K562 (cell line): Measurements from ENCODE around the gene E2F1. TPM values are rescaled to one million over a fixed set of nuclear protein-coding genes. Genes with fewer than 3 reads are reported as not detected.

Source experiments
- EP400 ChIP-seq: fragments of 450-650 bp; IDR thresholded peaks from 2 replicates; pipeline ENCODE4 v1.6.1; 2017; ENCODE audit warnings: antibody characterized with exemption, mild to moderate bottlenecking, moderate library complexity
- FOXK1 ChIP-seq: sonication (generic); formaldehyde crosslinking; IDR thresholded peaks from 2 replicates; pipeline ENCODE4 v1.8.0; 2022; ENCODE audit warnings: missing genetic modification reagents, mild to moderate bottlenecking, borderline replicate concordance
- GABPA ChIP-seq: fragments of 200-800 bp; sonication (Bioruptor generic); conservative IDR thresholded peaks from 2 replicates; pipeline ENCODE4 v1.6.1; 2016; ENCODE audit warnings: low read depth, missing genetic modification characterization, missing compliant biosample characterization
- NFYB ChIP-seq: IDR thresholded peaks from 2 replicates; pipeline ENCODE4 v1.6.1; 2011; ENCODE audit warnings: mild to moderate bottlenecking, moderate library complexity; ENCODE audit not compliant: insufficient read length; ENCODE audit errors: extremely low read depth
- NR3C1 ChIP-seq: sonication (generic); formaldehyde crosslinking; IDR thresholded peaks from 2 replicates; pipeline ENCODE4 v1.8.1; 2022; ENCODE audit warnings: missing genetic modification reagents
- PTBP1 ChIP-seq: fragments of 200-400 bp; formaldehyde crosslinking; IDR thresholded peaks from 2 replicates; pipeline ENCODE4 v1.6.1; 2017; ENCODE audit warnings: low read depth, low read length
- SIN3A ChIP-seq, 2 experiments: fragments of 150-350 bp in 1 of 2; IDR thresholded peaks; 2 replicates each; pipeline ENCODE4 v1.6.1; 2011 to 2016; ENCODE audit warnings: borderline replicate concordance in 2 of 2, low read depth in 2 of 2, low read length in 2 of 2, mild to moderate bottlenecking in 2 of 2, moderate library complexity in 2 of 2; ENCODE audit not compliant: control insufficient read depth in 1 of 2
- TOE1 ChIP-seq, 2 experiments: fragments of 450-650 bp in 1 of 2; sonication (generic) in 1 of 2; formaldehyde crosslinking in 1 of 2; IDR thresholded peaks; 2 replicates each; pipeline versions ENCODE4 v1.7.1 to v1.8.0; 2016 to 2022; ENCODE audit warnings: borderline replicate concordance in 2 of 2, mild to moderate bottlenecking in 2 of 2, antibody characterized with exemption in 1 of 2, inconsistent platforms in 1 of 2, low read depth in 1 of 2, missing genetic modification reagents in 1 of 2, moderate library complexity in 1 of 2
- ZNF121 ChIP-seq: sonication (generic); formaldehyde crosslinking; conservative IDR thresholded peaks from 2 replicates; pipeline ENCODE4 v1.8.0; 2022; ENCODE audit warnings: missing genetic modification reagents
- polyA plus RNA-seq, 8 experiments: library from polyadenylated mRNA; depleted of rRNA in 4 of 8; stranded (reverse) in 5 of 8; unstranded in 3 of 8; fragments of >200 nt; fragmentation: Nextera tagmentation in 2 of 8; fragmentation: Illumina TruSeq in 1 of 8; extraction: Ambion mirVana in 2 of 8; extraction: Trizol in 1 of 8; gene quantifications; 2 replicates each; pipeline versions ENCODE4 v1.2.1 to v1.2.3, GENCODE V29; 2011 to 2014; ENCODE audit warnings: inconsistent platforms in 1 of 8, missing spikeins in 1 of 8
- total RNA-seq, 7 experiments: library from RNA; depleted of rRNA in 6 of 7; stranded (reverse); fragments of >200 nt in 6 of 7; fragmentation: Illumina TruSeq in 2 of 7; extraction: Trizol in 2 of 7; gene quantifications; 2 replicates each; pipeline versions ENCODE4 v1.2.1 to v1.2.3, GENCODE V29; 2011 to 2021; ENCODE audit warnings: low replicate concordance in 1 of 7
- TF ChIP-seq, protein P1 (sequence below), 2 experiments: IDR thresholded peaks; 2 replicates each; pipeline ENCODE4 v1.6.1; 2012; ENCODE audit warnings: improper control_type of control experiment in 2 of 2, low read depth in 2 of 2, low read length in 2 of 2, borderline replicate concordance in 1 of 2
- TF ChIP-seq, protein P2 (sequence below), 2 experiments: IDR thresholded peaks in 1 of 2; conservative IDR thresholded peaks in 1 of 2; 2 replicates each; pipeline ENCODE4 v1.6.1; 2016; ENCODE audit warnings: low read depth in 2 of 2, mild to moderate bottlenecking in 1 of 2, missing compliant biosample characterization in 1 of 2, missing genetic modification characterization in 1 of 2, moderate library complexity in 1 of 2
- TF ChIP-seq, protein P3 (sequence below): sonication (generic); formaldehyde crosslinking; IDR thresholded peaks from 2 replicates; pipeline ENCODE4 v1.8.1; 2022; ENCODE audit warnings: missing genetic modification reagents
- TF ChIP-seq, protein P4 (sequence below), 2 experiments: fragments of 450-650 bp; conservative IDR thresholded peaks; 2 replicates each; pipeline ENCODE4 v1.6.1; 2017; ENCODE audit warnings: mild to moderate bottlenecking in 2 of 2, moderate library complexity in 2 of 2
- TF ChIP-seq, protein P5 (sequence below): fragments of 450-650 bp; IDR thresholded peaks from 2 replicates; pipeline ENCODE4 v1.6.1; 2018; ENCODE audit warnings: mild to moderate bottlenecking, low read depth; ENCODE audit not compliant: partially characterized antibody

The E2F1 gene
- total and polyA plus RNA-seq, 9 of the 15 experiments (the other 6 are each of a cell fraction or from before 2014, with no cell fraction given): 0.14 to 30.6 (median 13.1) TPM

DNA sequence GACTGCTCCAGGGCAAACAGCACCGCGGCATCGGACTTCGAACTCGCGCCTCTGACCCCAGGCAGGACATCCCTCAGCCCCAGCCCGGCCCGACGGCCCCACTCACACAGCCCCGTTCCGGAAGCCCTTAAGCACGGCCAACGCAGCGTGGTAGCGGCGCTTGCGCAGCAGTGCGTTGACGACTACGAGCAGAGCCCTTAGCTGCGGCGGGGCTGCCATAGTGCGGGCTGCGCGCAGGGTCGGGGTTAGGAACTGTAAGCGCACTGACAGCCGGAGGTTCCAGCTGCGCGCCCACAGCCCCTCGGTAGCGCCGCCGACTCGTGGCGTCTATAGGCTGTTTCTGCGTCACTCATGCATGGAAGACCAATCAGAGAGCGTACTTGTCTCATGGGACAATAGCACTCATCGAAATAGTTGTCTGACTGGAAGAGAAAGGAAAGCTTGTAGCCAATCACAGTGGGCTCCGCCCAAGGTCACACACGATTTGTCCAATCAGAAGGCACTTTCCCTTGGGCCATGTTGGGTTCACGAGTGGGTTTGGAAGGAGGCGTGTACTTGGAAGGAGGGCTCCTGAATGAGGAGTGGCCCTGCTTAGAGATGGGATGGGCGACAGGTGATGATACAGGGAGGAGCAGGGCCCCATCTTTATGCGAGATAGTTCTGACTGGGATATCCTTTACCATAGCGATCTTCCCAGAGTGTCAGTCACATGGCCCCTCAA, 34.0 kb upstream of the E2F1 start, which contains the start of gene PXMP4 (continued):
- TF ChIP-seq, protein P1, sequence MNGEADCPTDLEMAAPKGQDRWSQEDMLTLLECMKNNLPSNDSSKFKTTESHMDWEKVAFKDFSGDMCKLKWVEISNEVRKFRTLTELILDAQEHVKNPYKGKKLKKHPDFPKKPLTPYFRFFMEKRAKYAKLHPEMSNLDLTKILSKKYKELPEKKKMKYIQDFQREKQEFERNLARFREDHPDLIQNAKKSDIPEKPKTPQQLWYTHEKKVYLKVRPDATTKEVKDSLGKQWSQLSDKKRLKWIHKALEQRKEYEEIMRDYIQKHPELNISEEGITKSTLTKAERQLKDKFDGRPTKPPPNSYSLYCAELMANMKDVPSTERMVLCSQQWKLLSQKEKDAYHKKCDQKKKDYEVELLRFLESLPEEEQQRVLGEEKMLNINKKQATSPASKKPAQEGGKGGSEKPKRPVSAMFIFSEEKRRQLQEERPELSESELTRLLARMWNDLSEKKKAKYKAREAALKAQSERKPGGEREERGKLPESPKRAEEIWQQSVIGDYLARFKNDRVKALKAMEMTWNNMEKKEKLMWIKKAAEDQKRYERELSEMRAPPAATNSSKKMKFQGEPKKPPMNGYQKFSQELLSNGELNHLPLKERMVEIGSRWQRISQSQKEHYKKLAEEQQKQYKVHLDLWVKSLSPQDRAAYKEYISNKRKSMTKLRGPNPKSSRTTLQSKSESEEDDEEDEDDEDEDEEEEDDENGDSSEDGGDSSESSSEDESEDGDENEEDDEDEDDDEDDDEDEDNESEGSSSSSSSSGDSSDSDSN (IDR thresholded peaks at IDR 0.05; ENCODE audit: borderline replicate concordance in 1 of 2, low read depth in 2 of 2, low read length in 2 of 2): 0 out of 4 replicates have a peak, but pooled peaks have one; percentile 27 to 35
- TF ChIP-seq ZNF121 (CRISPR knock-in tag): peak; percentile 88
- no peak for TF ChIP-seq NR3C1 (CRISPR knock-in tag)
- TF ChIP-seq NFYB: peak; percentile 86
- TF ChIP-seq TOE1 (IDR thresholded peaks at IDR 0.05; ENCODE audit: borderline replicate concordance): no peak
- TF ChIP-seq TOE1 (CRISPR knock-in tag; IDR thresholded peaks at IDR 0.05; ENCODE audit: borderline replicate concordance, low read depth): 0 out of 2 replicates have a peak, but pooled peaks have one; percentile 39
- TF ChIP-seq FOXK1: 0 out of 2 replicates have a peak, but pooled peaks have one; percentile 64
- peak in 1 of 2 experiments; percentile 94; a peak in 2 of 4 replicates for TF ChIP-seq SIN3A (IDR thresholded peaks at IDR 0.05; ENCODE audit: borderline replicate concordance in 2 of 2, control insufficient read depth in 1 of 2, low read depth in 2 of 2, low read length in 2 of 2)
- TF ChIP-seq, protein P2, sequence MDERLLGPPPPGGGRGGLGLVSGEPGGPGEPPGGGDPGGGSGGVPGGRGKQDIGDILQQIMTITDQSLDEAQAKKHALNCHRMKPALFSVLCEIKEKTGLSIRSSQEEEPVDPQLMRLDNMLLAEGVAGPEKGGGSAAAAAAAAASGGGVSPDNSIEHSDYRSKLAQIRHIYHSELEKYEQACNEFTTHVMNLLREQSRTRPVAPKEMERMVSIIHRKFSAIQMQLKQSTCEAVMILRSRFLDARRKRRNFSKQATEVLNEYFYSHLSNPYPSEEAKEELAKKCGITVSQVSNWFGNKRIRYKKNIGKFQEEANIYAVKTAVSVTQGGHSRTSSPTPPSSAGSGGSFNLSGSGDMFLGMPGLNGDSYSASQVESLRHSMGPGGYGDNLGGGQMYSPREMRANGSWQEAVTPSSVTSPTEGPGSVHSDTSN (CRISPR knock-in tag; IDR thresholded peaks at IDR 0.05; ENCODE audit: low read depth): peak; percentile 98
- TF ChIP-seq, protein P2 (tag; conservative IDR thresholded peaks at IDR 0.05; ENCODE audit: low read depth): peak; percentile 99
- 0 out of 2 replicates have a peak, but pooled peaks have one; percentile 29 for TF ChIP-seq GABPA (tag)
- TF ChIP-seq, protein P3, sequence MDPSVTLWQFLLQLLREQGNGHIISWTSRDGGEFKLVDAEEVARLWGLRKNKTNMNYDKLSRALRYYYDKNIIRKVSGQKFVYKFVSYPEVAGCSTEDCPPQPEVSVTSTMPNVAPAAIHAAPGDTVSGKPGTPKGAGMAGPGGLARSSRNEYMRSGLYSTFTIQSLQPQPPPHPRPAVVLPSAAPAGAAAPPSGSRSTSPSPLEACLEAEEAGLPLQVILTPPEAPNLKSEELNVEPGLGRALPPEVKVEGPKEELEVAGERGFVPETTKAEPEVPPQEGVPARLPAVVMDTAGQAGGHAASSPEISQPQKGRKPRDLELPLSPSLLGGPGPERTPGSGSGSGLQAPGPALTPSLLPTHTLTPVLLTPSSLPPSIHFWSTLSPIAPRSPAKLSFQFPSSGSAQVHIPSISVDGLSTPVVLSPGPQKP (CRISPR knock-in tag): no peak
- no peak for TF ChIP-seq PTBP1
- peak; percentile 69 for TF ChIP-seq EP400
- TF ChIP-seq, protein P4, sequence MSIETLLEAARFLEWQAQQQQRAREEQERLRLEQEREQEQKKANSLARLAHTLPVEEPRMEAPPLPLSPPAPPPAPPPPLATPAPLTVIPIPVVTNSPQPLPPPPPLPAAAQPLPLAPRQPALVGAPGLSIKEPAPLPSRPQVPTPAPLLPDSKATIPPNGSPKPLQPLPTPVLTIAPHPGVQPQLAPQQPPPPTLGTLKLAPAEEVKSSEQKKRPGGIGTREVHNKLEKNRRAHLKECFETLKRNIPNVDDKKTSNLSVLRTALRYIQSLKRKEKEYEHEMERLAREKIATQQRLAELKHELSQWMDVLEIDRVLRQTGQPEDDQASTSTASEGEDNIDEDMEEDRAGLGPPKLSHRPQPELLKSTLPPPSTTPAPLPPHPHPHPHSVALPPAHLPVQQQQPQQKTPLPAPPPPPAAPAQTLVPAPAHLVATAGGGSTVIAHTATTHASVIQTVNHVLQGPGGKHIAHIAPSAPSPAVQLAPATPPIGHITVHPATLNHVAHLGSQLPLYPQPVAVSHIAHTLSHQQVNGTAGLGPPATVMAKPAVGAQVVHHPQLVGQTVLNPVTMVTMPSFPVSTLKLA (conservative IDR thresholded peaks at IDR 0.05): peak; percentile 83 to 93
- TF ChIP-seq, protein P5, sequence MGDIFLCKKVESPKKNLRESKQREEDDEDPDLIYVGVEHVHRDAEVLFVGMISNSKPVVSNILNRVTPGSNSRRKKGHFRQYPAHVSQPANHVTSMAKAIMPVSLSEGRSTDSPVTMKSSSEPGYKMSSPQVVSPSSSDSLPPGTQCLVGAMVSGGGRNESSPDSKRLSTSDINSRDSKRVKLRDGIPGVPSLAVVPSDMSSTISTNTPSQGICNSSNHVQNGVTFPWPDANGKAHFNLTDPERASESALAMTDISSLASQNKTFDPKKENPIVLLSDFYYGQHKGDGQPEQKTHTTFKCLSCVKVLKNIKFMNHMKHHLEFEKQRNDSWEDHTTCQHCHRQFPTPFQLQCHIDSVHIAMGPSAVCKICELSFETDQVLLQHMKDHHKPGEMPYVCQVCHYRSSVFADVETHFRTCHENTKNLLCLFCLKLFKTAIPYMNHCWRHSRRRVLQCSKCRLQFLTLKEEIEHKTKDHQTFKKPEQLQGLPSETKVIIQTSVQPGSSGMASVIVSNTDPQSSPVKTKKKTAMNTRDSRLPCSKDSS: no peak
